Limb (tissue), 2 donors: Measurements from ENCODE around the gene RGS7.
A peak's percentile ranks its signal among the peaks of the same experiment; 100 is the strongest.
"Not testable (repeated sequence)": the region's sequence is repeated elsewhere in the genome, so short reads cannot be mapped to it uniquely, and the experiment has no call there.

ENCODE experiments used
- DNase-seq, 2 donors: peaks; one replicate each; pipeline ENCODE4 v3.0.0-alpha.2; 2016; ENCODE audit errors: extremely low spot score in 2 of 2

The RGS7 gene

DNA sequence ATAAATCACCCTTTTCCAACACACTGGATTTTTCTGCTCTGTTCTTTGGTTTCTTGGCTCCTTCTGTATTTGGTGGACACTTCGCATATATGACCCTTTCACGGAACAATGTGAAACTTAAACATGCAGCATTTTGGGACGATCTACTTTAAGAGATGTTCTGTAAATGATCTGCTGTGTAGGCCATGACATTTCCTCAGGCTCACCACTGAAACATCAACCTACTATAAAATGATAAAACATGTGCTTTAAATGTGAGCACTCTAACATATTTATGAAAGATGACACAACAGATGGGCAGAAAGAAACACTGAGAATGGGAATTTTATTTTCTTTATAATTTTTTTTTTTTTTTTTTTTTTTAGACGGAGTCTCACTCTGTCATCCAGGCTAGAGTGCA, 428.7 kb downstream of the RGS7 start:
- DNase-seq, result no peak

DNA sequence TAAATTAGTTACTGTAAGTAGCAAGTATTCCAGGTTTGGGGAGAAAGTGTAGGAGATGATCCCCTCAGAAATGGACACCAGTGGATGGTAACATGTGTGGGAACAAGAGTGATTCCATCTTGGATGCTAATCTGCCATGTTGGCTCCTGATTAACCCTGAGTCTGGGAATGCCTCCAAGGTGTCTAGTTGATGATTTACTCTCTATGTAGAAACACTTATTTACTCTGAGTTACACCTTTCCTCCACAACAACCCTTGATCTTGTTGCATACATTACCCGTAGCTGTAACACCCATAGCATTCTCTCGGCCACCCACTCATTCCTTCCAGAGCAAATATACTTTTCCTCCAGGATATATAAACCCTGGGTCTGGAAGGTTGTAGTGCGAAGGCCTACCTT, 429.2 kb downstream of the RGS7 start:
- DNase-seq, result no peak

DNA sequence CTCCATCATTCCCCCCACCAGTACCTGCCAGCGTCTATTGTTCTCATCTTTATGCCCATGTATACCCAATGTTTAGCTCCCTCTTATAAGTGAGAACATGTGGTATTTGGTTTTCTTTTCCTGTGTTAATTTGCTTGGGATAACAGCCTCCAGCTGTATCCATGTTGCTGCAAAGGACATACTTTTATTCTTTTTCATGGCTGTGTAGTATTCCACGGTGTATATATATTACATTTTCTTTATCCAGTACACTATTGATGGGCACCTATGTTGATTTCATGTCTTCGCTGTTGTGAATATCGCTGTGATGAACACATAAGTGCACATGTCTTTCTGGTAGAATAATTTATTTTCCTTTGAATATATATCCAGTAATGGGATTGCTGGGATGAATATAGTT, 431.7 kb downstream of the RGS7 start:
- no peak for DNase-seq

DNA sequence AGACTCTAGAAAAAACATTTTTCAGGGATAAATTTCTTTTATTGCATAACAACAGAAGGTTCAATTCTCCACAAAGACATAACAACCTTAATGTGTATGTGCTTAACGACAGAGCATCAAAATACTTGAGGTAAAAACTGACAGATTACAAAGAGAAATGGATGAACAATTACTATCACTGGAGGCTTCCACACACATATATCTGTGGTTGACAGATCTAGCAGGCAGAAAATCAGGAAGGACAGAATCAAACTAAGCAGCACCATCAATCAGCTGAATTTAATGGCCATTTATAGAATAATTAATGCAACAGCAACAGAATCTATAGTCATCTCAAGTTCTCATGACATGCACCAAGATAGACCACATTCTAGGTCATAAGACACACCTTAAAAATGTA, 439.0 kb downstream of the RGS7 start:
- DNase-seq, result no peak

DNA sequence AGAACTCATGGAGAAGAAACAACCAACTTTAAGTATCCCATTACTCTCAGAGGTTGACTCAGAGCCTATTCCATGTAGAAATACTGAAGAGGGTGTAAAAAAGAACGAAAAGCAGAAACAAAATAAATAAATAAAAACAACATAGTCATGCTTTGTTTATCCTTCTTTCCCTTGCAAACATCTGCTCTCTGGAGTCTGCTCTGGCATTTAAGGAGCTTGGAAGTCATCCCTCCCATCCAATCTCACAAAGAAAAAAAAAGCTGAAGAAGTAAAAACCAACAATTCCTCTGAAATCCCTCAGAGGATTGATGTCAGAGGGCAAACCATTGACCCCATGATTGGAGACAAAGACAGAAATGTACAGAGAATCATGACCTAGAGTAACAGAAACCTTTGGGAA, 442.5 kb downstream of the RGS7 start:
- DNase-seq, result no peak

DNA sequence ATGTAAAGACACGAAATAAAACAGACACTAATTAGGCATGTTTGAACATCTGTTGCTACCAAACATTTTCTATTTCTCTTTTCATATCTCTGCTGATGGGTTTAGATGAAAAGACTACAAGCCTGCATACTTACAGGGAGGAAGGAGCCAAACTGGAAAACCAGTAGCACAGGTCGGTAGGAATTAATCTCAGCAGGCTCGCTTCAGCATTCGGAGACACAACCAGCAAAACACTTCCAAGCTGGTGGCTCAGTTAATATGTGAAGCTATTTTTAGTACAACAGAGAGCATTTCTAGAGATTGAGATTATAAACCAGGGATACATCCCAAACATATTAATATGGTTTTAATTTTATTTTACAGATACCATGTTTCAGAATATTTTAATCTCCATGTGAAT, 444.2 kb downstream of the RGS7 start:
- no peak for DNase-seq

DNA sequence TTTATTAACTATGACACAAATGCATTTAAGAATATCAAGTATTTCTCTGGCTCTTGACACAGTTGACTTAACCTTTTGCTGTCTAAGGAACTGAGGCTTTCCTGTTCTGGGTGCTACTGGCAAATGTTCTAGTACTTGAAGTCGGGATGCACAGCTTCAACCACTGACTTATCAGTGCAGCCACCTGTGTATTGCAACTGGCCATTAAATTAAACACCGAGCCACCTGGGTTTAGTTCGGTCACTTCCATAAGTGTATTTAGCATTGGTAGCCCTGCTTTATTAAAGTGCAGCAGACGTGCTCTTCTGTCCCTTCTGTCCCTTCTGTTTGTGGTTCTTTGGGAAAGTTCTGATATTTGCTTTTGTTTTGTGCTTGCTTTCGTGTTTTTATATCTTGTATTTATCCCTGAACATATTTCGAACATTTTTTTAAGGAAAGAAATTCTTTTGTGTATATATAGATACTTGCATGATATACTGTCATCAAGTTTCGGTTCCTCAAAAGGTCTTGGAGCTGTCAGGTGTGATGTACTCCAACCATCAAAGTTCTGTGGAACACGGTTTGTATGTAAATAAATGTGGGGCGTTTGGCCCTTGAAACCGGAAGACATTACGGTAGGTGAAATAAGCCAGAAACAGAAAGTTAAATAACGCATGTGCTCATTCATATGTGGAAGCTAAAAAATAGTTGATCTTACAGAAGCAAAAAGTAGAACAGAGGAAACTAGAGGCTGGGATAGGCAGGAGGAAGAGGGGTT, 447.1 kb downstream of the RGS7 start:
- no peak for DNase-seq

DNA sequence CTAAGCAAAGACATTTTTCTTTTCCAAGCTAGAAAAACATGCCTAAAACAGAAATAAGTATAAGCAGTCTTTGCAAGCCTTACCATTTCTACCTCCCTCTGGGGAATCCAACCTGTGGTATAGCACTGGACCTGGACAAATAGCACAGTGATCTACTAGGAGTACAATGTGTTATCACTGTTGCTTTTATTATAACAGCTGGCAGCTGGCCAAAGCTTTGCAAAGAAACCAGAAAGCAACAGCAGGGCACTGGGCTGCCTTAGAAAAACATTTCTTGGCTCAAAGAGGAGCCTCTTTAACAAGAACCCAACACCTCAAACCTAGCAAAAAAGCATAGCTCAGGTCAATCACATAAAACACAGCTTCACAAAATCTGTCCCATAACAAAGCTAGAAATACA, 450.5 kb downstream of the RGS7 start:
- DNase-seq, result no peak

DNA sequence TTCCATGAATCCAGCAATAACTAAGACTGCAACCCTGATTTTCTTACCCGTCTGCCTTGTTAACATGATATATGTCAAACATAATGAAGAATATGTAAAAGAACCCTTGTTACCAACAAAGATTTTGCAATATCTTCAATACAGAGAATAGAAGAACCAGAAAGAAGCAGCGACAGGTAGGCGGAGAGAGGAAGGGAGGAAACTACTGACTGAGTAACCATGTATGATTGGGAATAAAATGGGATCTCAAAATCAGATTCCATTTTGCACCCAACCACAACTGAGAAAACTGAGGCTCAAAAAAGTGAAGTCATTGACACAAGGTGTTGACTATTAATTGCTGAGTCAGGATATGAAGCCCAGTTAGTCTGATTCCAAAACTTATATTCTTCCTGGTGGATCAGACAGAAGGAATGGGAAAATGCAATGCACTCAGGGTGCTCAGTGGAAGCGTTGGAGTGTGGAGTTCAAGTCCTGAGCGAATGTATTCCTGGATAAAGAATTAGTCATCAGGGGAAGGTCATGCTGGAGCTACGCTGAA, 451.7 kb downstream of the RGS7 start:
- no peak for DNase-seq

DNA sequence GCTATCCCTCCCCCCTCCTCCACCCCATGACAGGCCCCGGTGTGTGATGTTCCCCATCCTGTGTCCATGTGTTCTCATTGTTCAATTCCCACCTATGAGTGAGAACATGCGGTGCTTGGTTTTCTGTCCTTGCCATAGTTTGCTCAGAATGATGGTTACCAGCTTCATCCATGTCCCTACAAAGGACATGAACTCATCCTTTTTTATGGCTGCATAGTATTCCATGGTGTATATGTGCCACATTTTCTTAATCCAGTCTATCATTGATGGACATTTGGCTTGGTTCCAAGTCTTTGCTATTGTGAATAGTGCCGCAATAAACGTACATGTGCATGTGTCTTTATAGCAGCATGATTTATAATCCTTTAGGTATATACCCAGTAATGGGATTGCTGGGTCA, 461.6 kb downstream of the RGS7 start:
- not testable (repeated sequence) for DNase-seq

DNA sequence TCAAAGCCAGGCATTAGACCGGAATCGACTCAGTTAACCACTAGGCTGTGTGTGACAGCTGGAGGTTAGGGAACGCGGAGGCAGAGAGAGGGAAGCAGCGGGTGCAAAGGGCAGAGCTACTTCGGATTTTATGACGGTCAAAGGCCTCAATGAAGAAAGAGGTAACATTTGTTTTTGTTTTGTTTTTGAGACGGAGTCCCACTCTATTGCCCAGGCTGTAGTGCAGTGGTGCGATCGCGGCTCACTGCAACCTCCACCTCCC, 468.3 kb downstream of the RGS7 start:
- DNase-seq, result no peak

DNA sequence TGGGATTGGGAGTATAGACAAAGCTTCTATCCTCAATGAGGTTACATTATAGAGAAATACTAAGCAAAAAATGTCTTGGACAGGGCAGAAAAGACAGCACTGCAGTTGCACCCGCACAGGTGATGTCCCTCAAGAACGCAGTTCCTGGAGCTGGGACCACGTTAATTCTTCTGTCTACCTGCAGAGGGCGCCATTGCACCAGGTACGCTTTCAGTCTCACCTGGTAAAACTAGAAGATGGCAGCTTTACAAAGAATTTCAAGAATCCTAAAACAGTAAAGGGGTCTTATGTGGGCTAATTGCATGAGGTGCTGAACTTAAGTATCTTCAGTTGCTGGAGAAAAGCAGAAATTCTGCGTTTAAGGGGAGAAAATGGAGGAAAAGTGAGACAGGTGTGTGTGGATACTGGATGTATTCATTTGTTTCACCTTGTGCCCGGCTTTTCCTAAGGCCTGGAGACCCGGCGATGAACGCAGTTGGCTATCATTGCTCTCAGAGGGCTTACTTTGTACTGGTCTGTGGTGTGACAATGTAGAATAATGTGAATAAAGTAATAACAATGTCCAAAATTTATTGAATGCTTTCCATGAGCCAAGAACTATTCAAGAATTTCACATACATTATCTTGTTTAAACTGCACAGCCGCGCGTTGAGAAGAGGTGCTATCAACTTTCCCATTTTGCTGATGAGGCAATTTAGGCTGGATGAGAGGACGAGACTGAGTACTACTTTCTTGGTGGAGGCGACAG, 468.8 kb downstream of the RGS7 start:
- DNase-seq, result peak in 1 of 2 donors; percentile 50

DNA sequence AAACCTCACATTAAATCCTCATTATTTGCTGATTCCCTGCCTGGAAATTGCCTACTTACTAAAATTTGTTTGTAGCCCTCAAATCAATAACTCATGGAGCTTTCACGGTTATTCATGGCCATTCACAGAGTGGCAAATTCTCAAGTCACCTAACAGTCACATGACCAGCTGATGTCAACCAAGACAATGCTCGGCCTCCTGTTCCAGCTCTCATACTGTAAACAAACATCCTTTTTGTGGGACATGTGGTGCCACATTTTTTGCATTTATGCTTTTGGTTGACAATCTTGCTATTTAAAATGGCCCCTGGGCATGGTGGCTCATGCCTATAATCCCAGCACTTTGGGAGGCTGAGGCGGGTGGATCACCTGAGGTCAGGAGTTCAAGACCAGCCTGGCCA, 473.5 kb downstream of the RGS7 start:
- no peak for DNase-seq

DNA sequence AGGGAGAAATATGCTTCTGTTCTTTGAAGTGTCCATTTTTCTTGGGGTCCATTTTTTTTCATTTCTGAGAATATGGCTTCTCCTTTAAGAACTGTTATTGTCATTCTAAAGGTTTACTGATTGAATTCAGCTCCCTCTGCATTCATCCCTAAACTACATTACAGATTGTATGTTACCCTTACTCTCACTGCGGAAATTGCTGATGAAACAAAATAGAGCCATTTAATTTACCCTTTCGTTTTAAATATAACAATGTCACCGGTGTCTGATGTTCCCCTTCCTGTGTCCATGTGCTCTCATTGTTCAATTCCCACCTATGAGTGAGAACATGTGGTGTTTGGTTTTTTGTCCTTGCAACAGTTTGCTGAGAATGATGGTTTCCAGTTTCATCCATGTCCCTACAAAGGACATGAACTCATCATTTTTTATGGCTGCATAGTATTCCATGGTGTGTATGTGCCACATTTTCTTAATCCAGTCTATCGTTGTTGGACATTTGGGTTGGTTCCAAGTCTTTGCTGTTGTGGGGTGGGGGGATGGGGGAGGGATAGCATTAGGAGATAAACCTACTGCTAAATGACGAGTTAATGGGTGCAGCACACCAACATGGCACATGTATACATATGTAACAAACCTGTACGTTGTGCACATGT, 474.2 kb downstream of the RGS7 start:
- not testable (repeated sequence) for DNase-seq

DNA sequence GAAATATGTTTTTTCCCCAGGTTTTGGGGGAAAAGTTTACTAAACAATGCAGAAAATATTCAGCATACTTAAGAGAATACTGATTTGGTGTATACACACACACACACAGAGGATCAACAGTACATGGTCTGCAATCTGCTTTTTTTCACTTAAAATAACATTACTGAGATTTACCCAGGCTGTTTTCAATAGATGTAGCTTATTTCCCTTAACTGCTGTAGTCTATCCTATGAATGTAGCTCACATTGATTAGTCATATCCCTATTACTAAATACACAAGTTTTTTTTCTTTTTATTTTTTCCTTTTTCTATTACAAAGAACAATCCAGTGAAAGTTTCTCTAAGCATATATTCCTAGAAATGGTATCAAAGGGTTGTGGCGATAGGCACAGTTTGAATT, 478.4 kb downstream of the RGS7 start:
- DNase-seq, result no peak

DNA sequence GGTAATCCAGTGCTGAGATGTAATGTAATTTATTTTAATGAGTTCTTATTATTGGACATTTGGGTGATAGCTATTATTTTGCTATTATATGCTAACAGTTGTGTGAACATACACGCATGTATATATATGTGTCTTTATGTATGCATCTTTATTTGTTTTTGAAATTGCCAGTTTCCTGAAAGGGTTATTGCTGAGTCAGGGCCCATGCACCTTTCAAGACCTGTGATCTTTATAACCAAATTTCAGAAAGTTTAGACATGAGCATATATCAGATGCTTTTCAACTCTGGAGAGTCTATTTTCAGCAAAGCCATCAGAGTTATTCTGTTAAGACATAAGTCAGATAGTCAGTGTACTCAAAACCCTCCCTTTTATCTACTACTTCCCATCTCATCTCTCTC, 479.4 kb downstream of the RGS7 start:
- no peak for DNase-seq

DNA sequence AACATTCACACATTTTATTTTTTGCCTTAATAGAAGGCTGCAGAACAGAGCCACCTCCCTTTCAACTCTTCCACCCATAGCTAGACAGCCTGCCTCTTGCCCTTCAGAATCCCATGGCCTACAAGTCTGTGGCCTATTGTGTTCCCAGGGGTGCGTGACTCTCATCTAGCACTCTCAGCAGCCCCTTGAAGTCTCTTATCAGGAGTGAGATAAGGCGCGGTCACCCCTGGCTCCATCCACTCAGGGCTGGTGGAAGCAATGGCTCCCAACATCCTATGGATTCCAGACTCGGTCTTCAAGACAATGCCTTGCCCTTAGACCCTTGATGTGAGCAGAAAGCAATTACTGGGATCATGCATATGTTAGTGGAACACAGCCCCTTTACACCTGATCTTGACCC, 480.9 kb downstream of the RGS7 start:
- DNase-seq, result no peak

DNA sequence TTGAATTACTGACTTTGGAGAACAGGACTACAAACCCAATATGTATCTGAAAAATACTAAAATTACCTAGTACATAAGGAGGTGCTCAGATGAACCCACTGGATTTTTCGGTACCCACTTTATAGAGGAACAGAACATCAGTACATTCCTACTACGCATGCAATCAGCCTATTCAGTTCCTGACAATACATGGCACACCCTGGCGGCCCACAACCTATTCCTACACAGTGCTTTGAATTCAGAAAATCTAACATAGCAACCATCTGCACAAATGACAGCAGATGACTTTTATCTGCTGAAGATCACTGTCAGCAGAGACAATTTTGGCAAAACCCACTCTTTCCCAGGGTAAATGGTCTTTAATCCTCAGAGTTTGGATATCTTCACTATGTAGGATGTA, 487.9 kb downstream of the RGS7 start:
- DNase-seq, result no peak

DNA sequence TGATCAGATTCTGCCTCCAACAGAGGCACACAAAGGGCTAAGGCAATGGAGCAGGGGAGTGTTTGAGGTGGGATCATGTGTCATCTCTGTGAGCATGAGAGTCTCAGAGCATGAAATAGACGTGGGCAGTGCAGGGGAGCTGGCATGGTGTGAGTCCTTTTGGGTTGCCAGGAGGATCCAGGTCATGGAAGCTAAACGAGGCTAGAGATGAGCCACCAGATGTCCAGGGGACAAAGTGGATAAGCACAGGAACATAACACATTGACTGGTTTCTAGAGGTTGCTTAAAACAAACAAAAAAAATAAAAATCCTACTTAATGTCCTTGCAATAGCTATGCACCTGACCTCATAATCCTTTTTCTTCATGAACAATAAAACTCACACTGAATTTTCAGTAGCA, 490.3 kb downstream of the RGS7 start:
- no peak for DNase-seq

DNA sequence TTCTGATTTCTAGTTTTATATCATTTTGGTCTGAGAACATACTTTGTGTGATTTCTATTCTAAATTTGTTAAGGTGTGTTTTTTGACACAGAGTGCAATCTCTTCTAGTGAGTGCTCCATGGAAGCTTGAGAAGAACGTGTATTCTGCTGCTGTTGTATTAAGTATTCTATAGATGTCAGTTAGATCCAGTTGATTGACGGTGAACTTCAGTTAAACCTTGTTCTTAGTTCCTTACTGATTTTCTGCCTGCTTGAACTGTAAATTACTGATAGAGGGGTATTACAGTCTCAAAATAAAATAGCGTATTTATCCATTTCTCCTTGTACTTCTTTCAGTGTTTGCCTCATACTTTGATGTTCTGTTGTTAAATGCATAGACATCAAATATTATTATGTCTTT, 497.0 kb downstream of the RGS7 start:
- DNase-seq, result no peak

DNA sequence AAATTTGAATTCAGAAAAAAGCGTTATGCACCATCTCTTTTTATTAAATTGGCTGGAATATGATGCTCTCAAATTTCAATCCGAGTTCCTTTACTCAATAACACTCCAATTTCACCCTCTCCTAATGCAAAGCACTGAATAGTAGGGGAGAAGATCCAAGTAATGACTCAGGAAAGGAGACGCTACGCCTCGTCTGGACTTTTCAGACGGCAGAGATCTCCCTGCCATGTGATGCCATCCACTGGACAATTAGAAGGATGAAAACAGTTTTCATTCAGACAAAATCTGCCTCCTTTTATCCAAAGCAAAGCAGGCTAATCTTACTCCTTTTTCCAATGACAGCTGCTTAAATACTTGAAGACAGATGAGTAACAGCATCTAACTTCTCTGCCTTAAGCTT, 502.6 kb downstream of the RGS7 start:
- no peak for DNase-seq

DNA sequence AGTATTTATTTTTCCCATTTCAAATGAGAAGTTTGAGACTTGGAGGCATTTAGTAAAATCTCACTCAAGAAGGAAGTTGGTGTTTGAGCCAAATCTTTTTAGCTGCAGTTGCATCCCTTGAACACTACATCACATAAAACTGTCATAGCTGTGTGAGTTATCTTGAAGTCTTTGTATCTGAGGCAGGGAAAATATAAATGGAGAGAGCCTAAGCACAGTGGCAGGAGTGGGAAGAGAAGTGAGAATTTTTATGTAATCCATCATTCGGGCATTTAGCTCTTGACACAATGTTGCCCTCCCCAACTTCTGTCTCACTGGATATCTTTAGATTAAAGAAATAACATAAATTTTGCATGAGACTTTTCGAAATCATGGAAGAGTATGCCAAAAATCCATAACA, 509.7 kb downstream of the RGS7 start:
- no peak for DNase-seq

DNA sequence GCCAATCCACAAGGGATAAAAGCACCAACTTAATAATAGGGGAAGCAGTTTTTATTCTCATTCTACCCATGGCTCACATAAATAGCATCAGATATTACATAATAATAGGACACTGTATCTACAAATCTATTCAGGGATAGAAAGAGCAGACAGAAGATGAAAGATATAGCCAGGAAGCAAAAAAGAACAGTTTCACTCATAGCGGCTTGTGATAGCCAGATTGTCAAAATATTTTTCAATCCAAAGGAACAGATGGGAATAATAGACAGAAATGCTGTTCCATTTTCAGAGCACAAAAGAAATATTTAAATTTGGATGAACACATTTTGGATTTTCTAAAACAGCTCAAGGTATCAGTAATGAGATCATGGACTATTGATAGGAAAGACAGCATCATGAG, 512.5 kb downstream of the RGS7 start:
- DNase-seq, result no peak
